NCI-H146 treated with DMSO at 0.1 percent for 48 hours (cell line): Measurements from ENCODE around the gene SDK2.
A peak's percentile ranks its signal among the peaks of the same experiment; 100 is the strongest.

Source experiments
- DNase-seq: peaks from one replicate; lab custom pipeline; 2025; ENCODE audit not compliant: unreplicated experiment; lab: John Stamatoyannopoulos, UW

Gene SDK2

GRCh38 chr17:73634629-73635028, 9.6 kb downstream of the SDK2 start:
- peak; percentile 81 for DNase-seq

- DNase-seq = no peak
Measured at GRCh38 chr17:73633736-73634135, 10.5 kb downstream of the SDK2 start.

GRCh38 chr17:73632513-73632912, 11.7 kb downstream of the SDK2 start:
- DNase-seq = no peak

- DNase-seq = no peak
Measured at GRCh38 chr17:73630965-73631595, 13.2 kb downstream of the SDK2 start.

- no peak for DNase-seq
Measured at GRCh38 chr17:73630531-73630930, 13.7 kb downstream of the SDK2 start.

DNA sequence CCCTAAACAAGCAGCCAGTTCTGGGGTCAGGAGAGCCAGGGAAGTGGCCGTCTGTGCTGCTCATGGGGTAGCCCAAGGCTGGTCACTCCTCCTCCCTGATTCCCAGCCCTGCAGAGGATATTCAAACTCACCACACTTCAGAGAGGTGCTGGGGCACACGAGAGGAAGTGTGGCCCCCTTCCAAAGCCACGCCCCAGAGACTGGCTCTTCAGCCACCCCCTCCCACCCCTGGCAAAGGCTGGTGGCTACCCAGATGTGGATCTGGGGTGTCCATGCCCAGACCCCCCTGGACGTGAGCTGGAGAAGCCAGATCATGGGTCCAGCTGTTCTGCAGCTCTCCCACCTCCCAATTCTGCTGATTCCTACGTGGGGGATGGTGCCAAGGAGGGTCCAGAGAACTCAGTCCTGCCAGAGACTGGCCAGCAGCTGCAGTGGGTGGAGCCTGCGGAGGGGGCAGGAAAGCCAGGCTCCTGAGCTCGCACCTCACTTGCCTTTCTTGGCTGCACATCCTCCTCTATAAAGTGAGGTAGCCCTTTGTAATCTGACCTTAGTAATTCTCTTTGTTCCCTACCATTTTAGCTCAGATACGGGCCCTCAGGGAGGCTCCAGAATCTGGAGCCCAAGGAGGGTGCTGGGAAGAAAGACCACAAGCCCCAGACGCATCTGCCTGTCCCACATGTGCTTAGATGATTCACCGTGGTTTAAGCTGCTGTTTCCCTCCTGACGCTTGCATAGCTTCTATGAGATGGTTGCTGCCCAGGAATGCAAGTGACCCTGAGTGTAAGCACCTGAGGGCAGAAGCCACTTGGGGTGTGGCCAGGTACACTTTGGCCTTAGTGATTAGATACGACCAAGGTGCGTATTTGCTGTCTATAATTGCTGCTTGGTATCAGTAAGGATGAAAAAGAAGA, 15.3 kb downstream of the SDK2 start:
- no peak for DNase-seq

- no peak for DNase-seq
Measured at GRCh38 chr17:73625991-73626673, 18.1 kb downstream of the SDK2 start.

GRCh38 chr17:73625006-73625405, 19.2 kb downstream of the SDK2 start:
- no peak for DNase-seq

GRCh38 chr17:73624496-73624988, 19.7 kb downstream of the SDK2 start:
- DNase-seq = no peak

DNA sequence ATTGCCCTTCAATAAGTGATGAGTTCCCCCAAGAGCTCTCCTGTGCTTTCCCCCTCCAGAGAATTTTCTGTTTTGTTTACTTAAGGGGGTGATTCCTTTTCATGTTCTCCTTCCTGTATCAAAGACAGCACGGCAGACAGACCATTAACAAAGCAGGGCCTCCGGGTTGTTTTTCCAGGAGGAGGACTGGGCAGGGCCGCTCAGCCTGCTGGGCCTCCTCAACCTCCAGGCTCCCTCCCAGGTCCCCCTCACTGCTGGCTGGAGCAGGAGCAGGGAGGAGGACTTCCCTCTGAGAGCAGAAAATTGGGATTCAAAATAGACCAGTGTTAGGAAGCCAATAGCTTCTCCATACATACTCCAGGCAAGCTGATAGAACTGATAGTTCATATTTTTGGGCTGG, 20.4 kb downstream of the SDK2 start:
- DNase-seq = no peak

- DNase-seq = no peak
Measured at GRCh38 chr17:73623247-73623646, 21.0 kb downstream of the SDK2 start.

- DNase-seq = no peak
Measured at GRCh38 chr17:73622381-73622780, 21.9 kb downstream of the SDK2 start.

- no peak for DNase-seq
Measured at GRCh38 chr17:73621685-73622084, 22.6 kb downstream of the SDK2 start.

GRCh38 chr17:73620414-73620813, 23.8 kb downstream of the SDK2 start:
- no peak for DNase-seq

GRCh38 chr17:73617501-73617900, 26.7 kb downstream of the SDK2 start:
- DNase-seq = no peak

- DNase-seq = no peak
Measured at GRCh38 chr17:73616873-73617404, 27.3 kb downstream of the SDK2 start.

- no peak for DNase-seq
Measured at GRCh38 chr17:73616120-73616872, 27.9 kb downstream of the SDK2 start.

DNA sequence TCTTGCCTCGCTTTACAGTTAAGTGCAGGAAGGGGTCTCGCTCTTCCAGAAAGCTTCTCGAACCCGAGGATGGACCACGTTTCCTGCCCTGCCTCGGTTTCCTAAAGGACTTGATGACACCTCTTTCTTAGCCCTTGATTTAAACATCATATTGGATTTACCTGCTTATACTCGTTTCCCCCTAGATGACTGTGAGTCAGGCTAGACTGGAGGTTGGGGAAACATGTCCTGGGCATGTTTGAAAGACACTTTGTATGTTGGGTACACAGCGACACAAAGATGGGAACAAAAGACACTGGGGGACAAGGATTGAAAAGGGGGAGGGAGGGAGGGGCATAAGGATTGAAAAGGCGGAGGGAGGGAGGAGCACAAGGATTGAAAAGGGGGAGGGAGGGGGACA, 30.0 kb downstream of the SDK2 start:
- no peak for DNase-seq

DNA sequence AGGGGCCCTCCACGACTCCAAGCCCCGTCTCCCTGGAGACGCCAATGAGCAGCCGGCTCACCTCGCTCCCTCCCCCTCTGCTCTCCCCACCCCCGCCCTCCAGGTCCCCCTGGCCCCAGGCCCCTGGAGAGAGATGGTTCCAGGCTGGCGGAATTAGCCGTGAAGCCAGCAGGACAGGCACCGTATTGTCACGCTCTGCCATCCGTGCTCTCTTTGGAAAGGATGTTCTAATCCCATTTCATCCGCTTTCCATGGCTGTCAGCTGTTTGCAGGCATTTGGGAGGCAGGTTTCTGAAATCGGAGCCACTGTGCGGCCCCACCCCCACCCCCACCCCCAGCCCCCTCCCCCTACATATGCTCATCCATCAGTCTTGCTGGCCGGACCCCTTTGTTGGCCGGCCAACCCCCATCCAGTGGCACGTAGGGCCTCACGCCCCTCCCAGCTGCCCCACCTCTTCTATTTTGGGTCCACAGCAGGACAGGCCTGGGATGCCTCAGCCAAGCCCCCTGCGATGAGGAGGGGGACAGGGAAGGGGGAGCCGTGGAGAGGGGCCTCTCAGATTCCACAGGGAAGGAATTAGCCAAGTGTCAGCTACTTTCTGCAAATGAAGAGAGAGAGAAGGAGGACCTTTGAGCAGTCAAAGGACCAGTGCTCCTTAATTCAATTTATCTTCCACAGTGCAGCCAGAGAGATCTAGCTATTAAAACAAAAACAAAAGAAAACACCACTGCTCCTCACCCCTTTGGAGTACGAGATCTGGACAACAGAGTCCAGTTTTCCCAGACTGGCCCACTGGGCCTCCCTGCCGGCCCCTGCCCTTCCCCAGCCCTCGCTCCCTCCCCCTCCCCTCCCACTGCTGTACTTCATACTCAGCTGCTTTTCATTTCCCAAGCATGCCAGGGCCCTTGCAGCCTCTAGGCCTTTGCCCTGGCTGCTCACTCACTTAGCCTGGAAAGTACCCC, 30.7 kb downstream of the SDK2 start:
- DNase-seq = no peak

DNA sequence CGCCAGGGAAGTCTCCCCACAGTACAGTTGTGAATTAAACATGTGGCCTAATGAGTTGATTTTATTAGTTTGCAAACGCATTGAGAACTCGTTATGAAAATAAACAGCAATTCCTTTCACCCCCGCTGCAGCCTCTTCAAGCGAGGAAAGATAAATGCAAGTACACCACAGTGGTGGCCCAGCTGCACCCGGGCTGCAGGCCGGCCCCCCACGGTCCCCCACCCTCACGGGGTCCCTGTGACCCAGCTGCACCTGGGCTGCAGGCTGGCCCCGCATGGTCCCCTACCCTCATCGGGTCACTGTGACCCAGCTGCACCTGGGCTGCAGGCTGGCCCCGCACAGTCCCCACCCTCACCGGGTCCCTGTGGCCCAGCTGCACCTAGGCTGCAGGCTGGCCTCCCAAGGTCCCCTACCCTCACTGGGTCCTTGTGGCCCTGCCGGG, 32.2 kb downstream of the SDK2 start:
- no peak for DNase-seq
